Measurements from ENCODE around the gene DLGAP5.

DNA sequence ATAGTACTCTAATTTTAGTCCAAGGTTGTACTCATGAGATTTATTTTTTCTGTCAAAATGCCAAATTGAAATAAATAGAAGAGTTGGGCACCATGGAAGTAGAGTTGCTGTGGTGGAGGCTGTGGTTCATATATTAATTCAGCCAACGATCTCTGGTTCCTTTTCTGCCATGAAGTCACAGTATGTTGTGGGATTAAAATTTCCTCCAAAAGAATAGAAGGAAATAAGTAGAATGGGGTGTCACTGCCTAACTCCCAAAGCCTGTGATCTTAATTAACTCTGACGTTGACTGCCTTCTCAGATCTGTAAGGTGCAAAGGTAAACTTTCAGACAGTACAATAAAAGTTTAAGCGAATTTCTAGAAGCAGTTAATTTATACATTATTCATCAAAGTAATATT, 42.2 kb upstream of the DLGAP5 start:
- TF ChIP-seq, protein P1, sequence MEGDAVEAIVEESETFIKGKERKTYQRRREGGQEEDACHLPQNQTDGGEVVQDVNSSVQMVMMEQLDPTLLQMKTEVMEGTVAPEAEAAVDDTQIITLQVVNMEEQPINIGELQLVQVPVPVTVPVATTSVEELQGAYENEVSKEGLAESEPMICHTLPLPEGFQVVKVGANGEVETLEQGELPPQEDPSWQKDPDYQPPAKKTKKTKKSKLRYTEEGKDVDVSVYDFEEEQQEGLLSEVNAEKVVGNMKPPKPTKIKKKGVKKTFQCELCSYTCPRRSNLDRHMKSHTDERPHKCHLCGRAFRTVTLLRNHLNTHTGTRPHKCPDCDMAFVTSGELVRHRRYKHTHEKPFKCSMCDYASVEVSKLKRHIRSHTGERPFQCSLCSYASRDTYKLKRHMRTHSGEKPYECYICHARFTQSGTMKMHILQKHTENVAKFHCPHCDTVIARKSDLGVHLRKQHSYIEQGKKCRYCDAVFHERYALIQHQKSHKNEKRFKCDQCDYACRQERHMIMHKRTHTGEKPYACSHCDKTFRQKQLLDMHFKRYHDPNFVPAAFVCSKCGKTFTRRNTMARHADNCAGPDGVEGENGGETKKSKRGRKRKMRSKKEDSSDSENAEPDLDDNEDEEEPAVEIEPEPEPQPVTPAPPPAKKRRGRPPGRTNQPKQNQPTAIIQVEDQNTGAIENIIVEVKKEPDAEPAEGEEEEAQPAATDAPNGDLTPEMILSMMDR (IDR thresholded peaks at IDR 0.05), result no peak
- TF ChIP-seq POLR2AphosphoS5 (IDR thresholded peaks at IDR 0.05) (no peak), POLR2A (IDR thresholded peaks at IDR 0.05) (no peak), EP300 (IDR thresholded peaks at IDR 0.05; ENCODE audit: low read depth) (no peak)
